NCI-H82 treated with DMSO at 0.1 percent for 48 hours (cell line): ENCODE measurements around the gene WDR31.
"Not testable (repeated sequence)": the region's sequence is repeated elsewhere in the genome, so short reads cannot be mapped to it uniquely, and the experiment has no call there.

ENCODE experiments used
- DNase-seq: peaks from one replicate; lab custom pipeline; 2025; ENCODE audit not compliant: unreplicated experiment; lab: John Stamatoyannopoulos, UW

WDR31 gene

GRCh38 chr9:113340011-113340699, at the start of gene WDR31:
WDR31 (minus strand) TSS chr9:113340275; CDS start chr9:113332022, 8,253 bp downstream.
- peak; percentile 60 for DNase-seq

- no peak for DNase-seq
These were observed 49.4 kb upstream of the WDR31 start for GRCh38 chr9:113389451-113389850.

GRCh38 chr9:113388833-113389232, 48.8 kb upstream of the WDR31 start:
- no peak for DNase-seq

GRCh38 chr9:113387560-113388230, 47.6 kb upstream of the WDR31 start:
- no peak for DNase-seq

- no peak for DNase-seq
These were observed 46.7 kb upstream of the WDR31 start for GRCh38 chr9:113386571-113387393.

GRCh38 chr9:113381909-113382411, 41.9 kb upstream of the WDR31 start:
- DNase-seq = no peak

GRCh38 chr9:113381441-113381840, 41.4 kb upstream of the WDR31 start:
- DNase-seq = not testable (repeated sequence)

- DNase-seq = no peak
These were observed 40.8 kb upstream of the WDR31 start for GRCh38 chr9:113380869-113381378.

GRCh38 chr9:113379829-113380210, 39.7 kb upstream of the WDR31 start:
- DNase-seq = not testable (repeated sequence)

- DNase-seq = not testable (repeated sequence)
These were observed 39.2 kb upstream of the WDR31 start for GRCh38 chr9:113379094-113379828.

- DNase-seq = peak; percentile 60
These were observed 36.8 kb upstream of the WDR31 start, which contains the start of gene HDHD3 for GRCh38 chr9:113376634-113377567. HDHD3 (minus strand) TSS chr9:113376986; CDS start chr9:113374354, 2,632 bp downstream.

- no peak for DNase-seq
These were observed 35.3 kb upstream of the WDR31 start for GRCh38 chr9:113375057-113376023.

GRCh38 chr9:113373676-113374392, 33.8 kb upstream of the WDR31 start:
- DNase-seq = no peak

- no peak for DNase-seq
These were observed 33.2 kb upstream of the WDR31 start for GRCh38 chr9:113373256-113373655.

GRCh38 chr9:113372059-113372458, 32.0 kb upstream of the WDR31 start:
- no peak for DNase-seq

GRCh38 chr9:113370806-113371325, 30.8 kb upstream of the WDR31 start:
- no peak for DNase-seq

GRCh38 chr9:113369855-113370140, 29.7 kb upstream of the WDR31 start:
- no peak for DNase-seq
